H54 (cell line): ENCODE results near the gene P2RY14.

Source experiments
- DNase-seq: peaks from one replicate; pipeline ENCODE4 v3.0.0; 2011; ENCODE audit warnings: low spot score, mixed read lengths; ENCODE audit not compliant: insufficient read length
- FAIRE-seq: peaks from 3 replicates; lab custom pipeline; 2011; peaks lifted over from hg19 to GRCh38; lab: Jason Lieb, UNC
- POLR2A ChIP-seq: IDR thresholded peaks from 2 replicates; pipeline ENCODE4 v1.6.1; 2011; ENCODE audit warnings: low read depth, mild to moderate bottlenecking, low read length

Gene P2RY14

DNA sequence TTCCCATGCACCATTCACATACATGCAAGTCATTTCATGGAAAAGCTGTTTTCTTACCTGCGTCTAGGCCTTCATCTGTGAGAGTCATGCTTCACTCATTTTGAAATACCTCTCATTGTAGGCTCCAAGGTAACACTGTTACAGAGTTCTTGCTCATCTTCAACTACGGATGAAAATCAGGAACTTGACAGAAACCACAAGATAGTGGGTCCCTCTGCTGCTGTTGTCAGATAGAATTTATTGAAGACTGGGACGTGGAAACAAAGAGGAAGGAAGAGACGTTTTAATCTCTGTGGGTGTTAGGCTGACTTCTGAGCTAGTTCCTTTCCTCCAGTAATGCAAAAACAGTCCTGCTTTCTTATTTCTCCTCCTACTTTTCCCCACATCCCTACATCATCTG is at the start of gene P2RY14:
P2RY14 (minus strand) TSS at position 313 of the 400 bp plus-strand sequence. CDS start 64,226 bp downstream, outside the sequence.
- no peak for DNase-seq
- no peak for FAIRE-seq
- no peak for TF ChIP-seq POLR2A

DNA sequence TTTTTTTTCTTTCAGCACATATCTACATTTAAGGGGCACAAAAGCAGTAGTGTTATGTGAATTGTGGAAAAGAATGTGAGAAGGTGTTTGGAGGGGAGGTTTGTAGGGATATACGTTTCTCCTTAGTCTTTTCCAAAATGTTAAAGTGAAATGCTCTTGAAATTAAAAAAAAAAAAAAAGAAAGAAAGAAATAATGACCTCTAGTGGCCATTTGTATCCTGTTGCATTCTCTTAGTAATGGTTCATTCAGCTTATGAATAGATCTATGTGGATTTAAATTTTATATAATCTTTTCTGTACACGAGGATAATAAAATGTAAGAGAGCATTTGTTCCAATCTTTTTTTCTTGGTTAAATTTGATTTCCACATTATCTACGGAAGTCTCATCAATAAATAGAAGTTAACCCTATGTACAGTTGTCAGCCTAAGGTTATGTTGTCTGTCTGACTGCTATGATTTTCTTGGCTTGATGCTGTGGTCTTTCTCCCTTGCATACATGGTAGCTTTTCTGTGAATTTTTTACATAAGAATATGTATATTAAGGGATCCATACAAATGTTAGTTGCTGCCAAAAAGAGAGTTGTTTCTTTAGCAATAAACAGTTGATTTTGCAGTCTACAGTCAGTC is 49.3 kb upstream of the P2RY14 start:
- FAIRE-seq = peak; percentile 41
- no peak for TF ChIP-seq POLR2A
- no peak for DNase-seq

DNA sequence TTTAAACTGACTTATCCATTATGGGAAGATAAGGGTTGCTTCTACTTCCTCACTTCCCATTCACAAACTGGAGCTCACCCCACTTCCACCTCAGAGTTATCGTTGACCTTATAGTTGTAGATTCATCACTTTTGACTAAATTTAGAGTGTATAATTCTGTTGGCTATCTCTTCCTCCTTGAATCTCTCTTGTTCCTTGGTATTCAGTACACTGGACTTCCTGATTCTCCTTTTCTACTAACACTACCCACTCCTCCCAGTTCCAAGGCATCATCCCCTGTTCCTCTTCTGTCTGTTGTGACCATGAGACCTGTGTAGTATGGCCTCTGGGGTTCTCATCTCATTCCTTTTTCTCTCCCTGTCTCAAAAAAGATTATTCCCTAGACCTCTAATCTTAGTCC is 44.2 kb upstream of the P2RY14 start:
- DNase-seq (no peak), FAIRE-seq (no peak)
- TF ChIP-seq POLR2A = no peak

DNA sequence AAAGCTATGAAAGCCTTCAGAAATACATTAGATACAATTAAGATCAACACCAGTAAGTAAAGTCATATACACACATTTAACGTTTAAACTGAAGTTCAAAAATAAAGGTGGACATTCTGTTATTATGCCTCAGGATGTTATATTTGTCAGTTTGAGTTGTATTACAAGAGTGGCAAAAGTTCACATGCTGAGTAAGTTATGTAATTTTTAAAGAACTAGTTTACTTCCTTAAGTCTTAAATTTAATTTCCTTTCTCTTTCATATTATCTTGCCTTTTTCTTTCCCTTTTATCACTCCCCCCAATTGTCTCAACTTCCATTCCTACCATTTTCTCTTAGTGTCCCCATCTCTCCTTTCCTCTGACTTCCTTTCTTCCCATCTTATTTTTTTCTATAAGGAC is 43.2 kb upstream of the P2RY14 start:
- TF ChIP-seq POLR2A = no peak
- FAIRE-seq = no peak
- DNase-seq = no peak

DNA sequence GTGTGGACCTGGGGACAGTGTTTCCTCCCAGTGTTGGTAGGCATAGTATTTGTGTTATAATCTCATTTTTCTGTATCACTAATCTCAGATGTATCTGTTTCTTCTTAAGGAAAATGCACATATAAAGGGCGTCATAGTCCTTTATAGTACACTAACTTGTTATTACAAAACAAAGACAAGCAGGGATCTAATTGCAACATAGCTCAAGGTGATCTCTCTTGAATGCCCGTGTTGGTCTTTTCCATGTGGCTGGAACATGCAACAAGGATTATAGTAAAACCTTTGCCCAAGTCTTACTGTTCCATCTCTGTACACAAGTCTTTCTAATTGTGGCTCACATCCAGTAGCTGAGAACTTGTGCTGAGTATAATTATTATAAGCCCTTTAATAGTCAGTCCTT is 41.8 kb upstream of the P2RY14 start:
- FAIRE-seq (no peak), DNase-seq (no peak)
- no peak for TF ChIP-seq POLR2A

DNA sequence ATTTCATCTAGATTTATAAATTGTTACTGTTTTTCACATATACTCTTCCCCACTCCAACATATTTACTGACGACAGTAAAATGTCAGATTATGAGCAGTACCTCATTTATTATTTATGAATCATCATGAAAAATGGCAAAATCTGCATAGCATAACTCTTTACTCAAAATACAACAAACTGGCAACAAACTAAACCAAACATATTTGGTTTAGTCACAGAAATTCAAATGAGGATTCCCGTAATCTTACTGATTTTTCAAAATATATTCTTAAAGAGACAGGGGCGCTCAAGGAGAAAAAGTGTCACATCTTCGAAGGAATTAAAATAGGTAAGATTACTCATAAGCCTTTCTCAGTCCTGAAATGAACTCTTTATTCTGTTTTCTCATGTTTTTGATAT is 41.3 kb upstream of the P2RY14 start:
- TF ChIP-seq POLR2A = no peak
- DNase-seq = no peak
- FAIRE-seq = no peak

DNA sequence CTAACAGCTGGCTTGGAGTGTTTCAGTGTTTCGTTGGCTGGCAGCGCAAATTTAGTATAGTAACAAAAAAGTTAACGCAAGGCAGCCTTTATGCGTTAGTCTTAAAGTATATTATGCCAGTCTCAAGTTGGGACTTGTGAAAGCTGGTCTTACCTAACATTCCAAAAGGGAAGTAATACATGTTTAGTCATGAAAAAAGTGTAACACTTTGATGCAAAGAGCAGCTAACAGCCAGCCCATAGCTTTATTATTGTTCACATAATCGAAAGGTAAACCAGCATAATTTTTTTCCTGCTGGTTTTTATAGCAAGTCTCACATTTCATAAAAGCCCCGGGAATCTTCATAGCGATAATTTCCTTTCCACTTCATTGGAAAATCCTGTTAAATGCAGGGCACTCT is 40.6 kb upstream of the P2RY14 start:
- DNase-seq (no peak), FAIRE-seq (peak; percentile 33)
- TF ChIP-seq POLR2A = no peak

DNA sequence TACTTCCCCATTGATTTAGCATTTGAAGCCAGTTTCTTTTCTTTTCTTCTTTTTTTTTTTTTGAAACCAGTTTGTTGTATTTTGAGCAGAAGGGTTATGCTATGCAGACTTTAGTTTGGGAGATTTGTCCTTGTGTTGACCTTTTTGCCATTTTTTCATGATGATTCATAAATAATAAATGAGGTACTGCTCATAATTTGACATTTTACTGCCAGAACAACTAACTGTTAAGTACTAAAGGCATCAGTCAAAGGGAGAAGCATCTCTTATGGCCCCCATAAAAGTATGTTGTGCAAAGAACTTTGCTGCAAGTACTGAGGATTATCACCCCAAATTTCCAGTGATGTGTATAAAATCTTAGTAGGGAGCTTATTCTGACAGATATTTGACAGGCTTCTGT is 40.0 kb upstream of the P2RY14 start:
- DNase-seq (no peak), FAIRE-seq (no peak)
- TF ChIP-seq POLR2A = no peak

DNA sequence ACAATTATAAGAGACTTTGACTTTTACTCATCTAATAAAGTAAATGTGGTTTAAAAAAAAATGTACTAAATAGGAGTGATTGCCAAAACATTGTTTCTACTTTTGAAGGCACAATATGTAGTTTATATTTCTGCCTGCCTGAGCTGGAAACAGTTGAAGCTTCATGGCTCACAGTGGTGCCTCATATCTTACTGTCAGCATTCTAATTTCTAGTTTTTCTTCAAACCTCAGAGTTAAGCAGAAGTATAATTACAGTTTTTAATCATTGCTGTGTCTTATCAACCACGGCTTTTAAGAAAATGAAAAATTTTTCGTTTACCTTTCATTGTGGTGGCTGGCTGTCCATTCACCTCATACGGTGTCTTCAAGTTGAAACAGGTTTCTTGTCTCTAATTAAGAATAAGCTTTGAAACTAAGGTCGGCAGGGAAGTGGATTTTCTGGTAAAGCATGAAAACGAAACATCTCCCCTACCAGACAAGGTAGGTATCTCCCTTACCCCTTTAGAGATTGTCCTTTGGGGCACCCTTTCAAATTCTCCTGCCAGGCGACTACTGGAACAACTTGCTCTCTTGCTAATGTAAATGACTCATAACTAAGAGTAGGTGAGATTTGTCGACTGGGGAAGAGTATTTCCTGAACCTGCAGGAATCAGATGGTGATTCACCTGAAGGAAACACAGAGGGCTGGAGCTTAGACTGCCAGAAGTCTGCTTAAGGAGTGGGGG is 38.1 kb upstream of the P2RY14 start, which contains the start of gene GPR87:
GPR87 (minus strand) TSS at position 554 of the 725 bp plus-strand sequence. CDS start 16,720 bp downstream, outside the sequence.
- TF ChIP-seq POLR2A = no peak
- FAIRE-seq = peak; percentile 98
- peak; percentile 21 for DNase-seq

DNA sequence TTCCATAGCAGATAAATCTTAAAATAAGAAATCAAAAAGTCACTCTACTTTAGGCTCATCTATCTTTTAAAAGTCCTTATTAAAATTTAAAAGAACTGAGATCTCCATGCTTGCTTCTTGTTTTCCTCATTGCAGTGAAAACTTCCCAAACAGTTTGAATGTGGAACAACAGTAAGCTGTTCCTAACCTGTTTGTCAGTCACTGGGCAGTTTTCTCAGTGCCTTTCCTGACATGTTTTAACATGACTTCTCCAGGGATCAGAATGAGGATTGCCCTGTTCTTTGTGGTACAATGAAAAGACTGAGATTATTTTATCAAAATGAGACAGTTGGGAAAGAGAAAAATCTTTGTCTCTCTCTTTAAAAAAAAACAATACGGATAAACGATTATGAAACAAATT is 37.5 kb upstream of the P2RY14 start:
- TF ChIP-seq POLR2A = no peak
- DNase-seq (no peak), FAIRE-seq (no peak)

DNA sequence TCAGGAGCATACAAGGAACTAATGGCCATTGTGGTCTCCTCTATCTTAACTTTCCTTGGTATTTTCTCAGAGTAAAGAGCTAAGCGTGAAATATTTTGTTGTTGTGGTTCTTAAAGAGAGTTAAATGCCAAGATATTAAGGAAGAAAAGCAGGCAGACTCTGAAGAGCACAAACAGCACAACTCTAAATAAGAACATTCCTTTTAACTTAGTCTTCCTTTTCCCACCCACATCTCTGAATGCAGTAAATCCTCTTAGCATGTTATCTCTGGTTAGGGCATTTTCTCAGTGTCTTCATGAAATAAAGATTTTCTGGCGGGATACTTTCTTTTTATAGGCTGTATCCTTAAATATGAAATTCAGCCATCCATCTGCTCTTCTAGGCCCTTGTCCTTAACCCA is 36.8 kb upstream of the P2RY14 start:
- no peak for TF ChIP-seq POLR2A
- peak; percentile 57 for FAIRE-seq
- DNase-seq = no peak

DNA sequence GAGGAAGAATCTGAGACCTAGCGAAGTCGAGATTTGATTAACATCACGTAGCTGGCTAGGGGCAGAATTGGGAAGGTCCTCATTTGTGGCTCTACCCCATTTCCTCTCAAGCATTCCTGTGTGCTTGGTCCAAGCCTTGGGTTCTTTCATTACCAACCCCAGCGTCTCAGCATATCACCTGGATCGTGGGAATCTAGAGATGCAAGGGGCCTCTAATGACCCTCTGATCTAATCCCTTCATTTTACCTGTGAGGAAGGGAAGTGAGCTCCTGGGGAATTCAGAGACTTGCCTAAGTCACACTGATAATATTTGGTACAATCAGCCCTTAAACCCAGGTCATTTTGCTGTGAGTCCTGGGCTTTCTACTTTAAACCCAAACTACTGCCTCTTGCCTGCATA is 36.3 kb upstream of the P2RY14 start:
- DNase-seq (no peak), FAIRE-seq (no peak)
- TF ChIP-seq POLR2A = no peak

DNA sequence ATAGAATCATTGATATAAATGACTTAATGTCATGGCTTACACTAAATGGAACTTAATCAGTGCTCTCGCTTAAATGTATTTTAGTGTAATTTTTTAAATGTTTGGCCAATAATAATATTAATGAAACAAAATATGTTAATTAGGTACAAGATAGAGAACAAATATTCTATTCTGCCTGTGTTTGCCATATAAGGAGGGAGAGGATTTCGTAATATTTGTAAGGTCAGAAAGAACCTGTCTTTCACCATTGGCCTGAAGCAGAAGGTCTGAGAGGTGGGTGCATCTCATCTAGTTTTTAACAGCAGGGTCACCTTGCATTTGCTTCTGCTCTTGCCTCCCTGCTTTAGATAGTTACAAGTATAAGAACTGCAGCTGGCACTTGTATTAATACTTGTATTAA is 35.8 kb upstream of the P2RY14 start:
- FAIRE-seq = no peak
- DNase-seq = no peak
- no peak for TF ChIP-seq POLR2A

DNA sequence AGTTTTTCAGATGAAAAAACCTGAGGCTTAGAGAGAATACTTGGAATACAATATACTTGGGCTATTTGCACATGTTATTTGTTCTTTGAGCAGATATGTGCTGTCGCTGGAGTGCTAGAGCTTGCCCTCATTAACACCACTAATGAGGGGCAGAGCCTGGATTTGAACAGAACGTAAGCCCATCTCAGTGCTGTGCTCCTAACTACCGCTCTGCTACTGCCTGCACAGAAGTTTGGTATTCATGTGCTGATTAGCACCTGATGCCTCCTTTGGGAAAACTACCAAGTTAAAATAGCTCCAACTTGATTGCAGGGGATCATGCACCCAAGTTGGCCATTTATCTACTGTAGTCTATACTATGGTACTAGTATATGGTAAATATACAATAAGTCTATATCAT is 34.6 kb upstream of the P2RY14 start:
- no peak for FAIRE-seq
- DNase-seq = no peak
- TF ChIP-seq POLR2A = no peak

DNA sequence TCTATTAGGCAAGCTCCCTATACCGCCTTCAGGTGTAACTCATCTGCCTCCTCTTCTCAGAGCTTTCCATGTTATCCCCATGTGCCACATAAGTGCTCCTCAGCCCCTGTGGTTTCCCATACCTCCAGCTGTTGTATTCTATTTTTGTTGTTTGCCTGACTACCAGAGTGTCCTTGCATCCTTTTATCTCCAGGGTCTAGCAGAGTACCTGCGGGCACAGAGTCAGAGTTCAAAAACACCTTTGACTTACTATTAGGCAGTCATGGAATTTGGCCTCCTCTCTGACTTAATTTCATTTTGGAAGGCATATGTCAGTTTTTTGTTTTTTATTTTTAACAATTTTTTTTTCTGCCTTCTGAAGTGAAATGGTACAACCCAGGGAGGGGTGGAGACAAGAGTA is 31.2 kb upstream of the P2RY14 start:
- no peak for TF ChIP-seq POLR2A
- DNase-seq = no peak
- FAIRE-seq = no peak
